OCI-LY3 (cell line): ENCODE data around the gene COG3.

ENCODE experiments used
- H2AFZ ChIP-seq: fragments of 200-600, 300-600 bp; shearing (Covaris generic); 2 replicates; pipeline ENCODE4 v1.6.0; 2014; ENCODE audit warnings: antibody characterized with exemption, low read depth, low read length
- H3K27ac ChIP-seq: fragments of 200-600, 300-600 bp; sonication (generic); 2 replicates; pipeline ENCODE4 v1.5.1; 2014; ENCODE audit warnings: mild to moderate bottlenecking, low read length, moderate library complexity, mixed read lengths
- H3K27me3 ChIP-seq: fragments of 200-600, 300-600 bp; sonication (generic); 2 replicates; pipeline ENCODE4 v1.6.1; 2014; ENCODE audit warnings: low read depth, low read length, mixed read lengths
- H3K36me3 ChIP-seq: fragments of 200-600, 300-600 bp; sonication (generic); replicated peaks from 2 replicates; pipeline ENCODE3; 2014; ENCODE audit warnings: low read depth, low read length, mixed read lengths
- H3K4me1 ChIP-seq: fragments of 300-600, 200-600 bp; sonication (generic); 2 replicates; pipeline ENCODE4 v1.6.1; 2014; ENCODE audit warnings: low read length, mixed read lengths
- H3K4me2 ChIP-seq: fragments of 200-600, 300-600 bp; sonication (generic); 2 replicates; pipeline ENCODE4 v1.6.1; 2014; ENCODE audit warnings: low read length, mixed read lengths
- H3K4me3 ChIP-seq: fragments of 300-600, 200-600 bp; sonication (generic); 2 replicates; pipeline ENCODE4 v1.5.1; 2014; ENCODE audit warnings: antibody characterized with exemption, mild to moderate bottlenecking, low read length, moderate library complexity
- H3K79me2 ChIP-seq: fragments of 300-600, 200-600 bp; shearing (Covaris generic); 2 replicates; pipeline ENCODE4 v1.6.1; 2014; ENCODE audit warnings: mild to moderate bottlenecking, low read length, mixed read lengths
- H3K9ac ChIP-seq: fragments of 300-600, 200-600 bp; shearing (Covaris generic); 2 replicates; pipeline ENCODE4 v1.6.0; 2014; ENCODE audit warnings: mild to moderate bottlenecking, low read length, moderate library complexity
- H3K9me3 ChIP-seq: fragments of 200-600, 300-600 bp; shearing (Covaris generic); 2 replicates; pipeline ENCODE4 v1.6.1; 2014; ENCODE audit warnings: low read length, mixed read lengths; ENCODE audit not compliant: insufficient read depth
- H4K20me1 ChIP-seq: fragments of 200-600, 300-600 bp; sonication (generic); 2 replicates; pipeline ENCODE4 v1.6.1; 2016; ENCODE audit warnings: low read length, mixed read lengths; ENCODE audit not compliant: insufficient read depth
- EZH2phosphoT487 ChIP-seq: fragments of 200-600 bp; shearing (Covaris generic); IDR thresholded peaks from 2 replicates; pipeline ENCODE4 v1.6.1; 2018; ENCODE audit warnings: antibody characterized with exemption, mixed run types, low read depth
- TF ChIP-seq, protein P1 (sequence below): fragments of 200-600, 300-600 bp; sonication (generic); IDR thresholded peaks from 2 replicates; pipeline ENCODE4 v1.5.1; 2014; ENCODE audit warnings: antibody characterized with exemption, low read length, low read depth

The COG3 gene

DNA sequence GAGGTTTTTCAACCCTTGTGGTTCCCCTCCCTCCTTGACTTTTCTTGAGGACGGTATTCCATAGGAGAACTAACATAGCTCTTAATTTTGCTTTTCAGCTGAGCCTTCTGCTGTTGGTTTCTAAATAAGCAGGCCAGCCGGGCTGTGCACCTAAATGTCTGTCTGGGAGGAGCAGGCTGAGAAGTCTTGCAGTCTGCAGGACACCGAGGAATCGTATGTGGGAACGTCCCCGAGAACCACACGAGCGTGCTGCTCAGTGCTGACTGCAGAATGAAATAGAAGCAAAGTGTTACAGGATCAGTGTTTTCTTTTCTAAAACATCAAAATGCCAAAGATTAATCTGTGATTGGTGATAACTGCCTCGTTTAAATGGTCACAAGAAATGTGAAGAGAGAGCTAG is 69.9 kb downstream of the COG3 start:
- Histone ChIP-seq H3K4me1 (no peaks in the 10 kb centered on the region), H2AFZ (no peak overlapping the region), H4K20me1 (no peaks in the 10 kb centered on the region), H3K79me2 (no peaks in the 10 kb centered on the region), H3K27ac (no peak overlapping the region), H3K9ac (no peak overlapping the region), H3K36me3 (peaks cover 43% of the 10 kb centered on the region), H3K9me3 (no peaks in the 10 kb centered on the region), H3K27me3 (no peaks in the 10 kb centered on the region), H3K4me3 (no peak overlapping the region), H3K4me2 (no peak overlapping the region)
- TF ChIP-seq, protein P1, sequence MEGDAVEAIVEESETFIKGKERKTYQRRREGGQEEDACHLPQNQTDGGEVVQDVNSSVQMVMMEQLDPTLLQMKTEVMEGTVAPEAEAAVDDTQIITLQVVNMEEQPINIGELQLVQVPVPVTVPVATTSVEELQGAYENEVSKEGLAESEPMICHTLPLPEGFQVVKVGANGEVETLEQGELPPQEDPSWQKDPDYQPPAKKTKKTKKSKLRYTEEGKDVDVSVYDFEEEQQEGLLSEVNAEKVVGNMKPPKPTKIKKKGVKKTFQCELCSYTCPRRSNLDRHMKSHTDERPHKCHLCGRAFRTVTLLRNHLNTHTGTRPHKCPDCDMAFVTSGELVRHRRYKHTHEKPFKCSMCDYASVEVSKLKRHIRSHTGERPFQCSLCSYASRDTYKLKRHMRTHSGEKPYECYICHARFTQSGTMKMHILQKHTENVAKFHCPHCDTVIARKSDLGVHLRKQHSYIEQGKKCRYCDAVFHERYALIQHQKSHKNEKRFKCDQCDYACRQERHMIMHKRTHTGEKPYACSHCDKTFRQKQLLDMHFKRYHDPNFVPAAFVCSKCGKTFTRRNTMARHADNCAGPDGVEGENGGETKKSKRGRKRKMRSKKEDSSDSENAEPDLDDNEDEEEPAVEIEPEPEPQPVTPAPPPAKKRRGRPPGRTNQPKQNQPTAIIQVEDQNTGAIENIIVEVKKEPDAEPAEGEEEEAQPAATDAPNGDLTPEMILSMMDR = no peak
- TF ChIP-seq EZH2phosphoT487 = no peak

DNA sequence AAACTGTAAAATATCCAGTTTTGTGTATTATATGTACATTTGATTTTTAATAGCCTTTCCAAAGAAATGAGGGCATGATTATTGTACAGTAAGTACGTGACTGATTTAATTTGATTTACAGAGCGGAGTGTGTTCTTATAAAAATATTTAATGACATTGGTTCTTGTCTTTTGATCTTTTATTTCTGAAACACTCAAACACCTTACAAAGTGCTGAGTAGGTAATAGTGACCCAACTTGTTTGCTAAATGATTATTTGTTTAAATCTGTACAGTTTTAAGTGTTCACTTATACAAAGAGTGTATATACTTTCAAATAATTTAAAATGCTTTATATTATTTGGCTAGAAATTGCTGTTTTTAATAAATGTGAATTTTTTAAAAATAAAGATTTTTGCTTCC is 71.5 kb downstream of the COG3 start:
- Histone ChIP-seq H3K9me3 (no peaks in the 10 kb centered on the region), H3K4me2 (no peak overlapping the region), H3K27me3 (no peaks in the 10 kb centered on the region), H4K20me1 (no peaks in the 10 kb centered on the region), H3K36me3 (peaks cover 33% of the 10 kb centered on the region), H3K4me1 (no peaks in the 10 kb centered on the region), H3K4me3 (no peak overlapping the region), H3K9ac (no peak overlapping the region), H3K79me2 (no peaks in the 10 kb centered on the region), H3K27ac (no peak overlapping the region), H2AFZ (no peak overlapping the region)
- TF ChIP-seq, protein P1 = no peak
- no peak for TF ChIP-seq EZH2phosphoT487

DNA sequence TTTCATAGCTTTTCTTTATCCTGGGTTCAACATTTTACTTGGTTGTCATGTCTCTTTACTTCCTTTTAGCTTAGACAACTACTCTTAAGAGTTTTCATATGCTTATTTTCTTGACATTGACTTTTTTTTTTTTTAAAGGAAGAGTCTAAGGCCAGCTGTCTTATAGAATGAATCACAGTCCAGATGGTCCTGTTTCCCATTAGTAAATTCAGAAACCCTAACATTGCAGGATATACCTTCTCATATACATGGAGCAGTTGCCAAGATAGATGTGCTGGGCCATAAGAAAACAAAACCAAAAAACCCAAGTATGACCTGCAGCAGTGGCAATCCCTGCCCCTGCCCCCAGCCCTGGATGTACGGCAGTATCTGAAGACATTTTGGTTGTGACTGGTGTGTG is 72.8 kb downstream of the COG3 start:
- Histone ChIP-seq H3K4me3 (no peak overlapping the region), H3K9ac (no peak overlapping the region), H3K27me3 (no peaks in the 10 kb centered on the region), H3K27ac (no peak overlapping the region), H4K20me1 (no peaks in the 10 kb centered on the region), H3K36me3 (peaks cover 31% of the 10 kb centered on the region), H3K4me2 (no peak overlapping the region), H3K79me2 (no peaks in the 10 kb centered on the region), H2AFZ (no peak overlapping the region), H3K9me3 (no peaks in the 10 kb centered on the region), H3K4me1 (no peaks in the 10 kb centered on the region)
- no peak for TF ChIP-seq EZH2phosphoT487
- TF ChIP-seq, protein P1 = no peak

DNA sequence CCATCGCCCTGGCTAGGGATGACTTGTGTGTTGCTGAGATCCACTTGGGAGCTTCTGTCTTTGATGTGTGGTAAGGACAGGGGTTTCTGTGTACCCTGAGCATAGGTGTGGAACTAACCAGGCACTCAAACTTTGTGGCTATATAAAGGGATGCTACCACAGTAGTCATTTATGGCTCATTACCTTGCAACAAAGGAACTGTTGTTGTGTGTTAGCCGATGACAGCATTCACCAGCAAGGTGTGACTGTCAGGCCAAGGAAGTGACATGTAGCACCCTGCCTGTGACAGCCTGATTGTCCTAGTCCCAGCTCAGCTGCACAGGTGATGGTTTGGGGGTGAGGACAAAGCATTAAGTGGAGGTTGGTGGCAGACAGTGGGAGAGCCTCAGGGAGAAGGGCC is 73.6 kb downstream of the COG3 start:
- Histone ChIP-seq H3K27me3 (no peaks in the 10 kb centered on the region), H3K79me2 (no peaks in the 10 kb centered on the region), H3K4me3 (no peak overlapping the region), H2AFZ (no peak overlapping the region), H3K4me2 (no peak overlapping the region), H4K20me1 (no peaks in the 10 kb centered on the region), H3K9me3 (no peaks in the 10 kb centered on the region), H3K36me3 (peaks cover 25% of the 10 kb centered on the region), H3K27ac (no peak overlapping the region), H3K4me1 (no peaks in the 10 kb centered on the region), H3K9ac (no peak overlapping the region)
- TF ChIP-seq EZH2phosphoT487 = no peak
- TF ChIP-seq, protein P1 = no peak
